Muscle of back (tissue), 13 donors: ENCODE data around the gene SPCS2. TPM values are rescaled to one million over a fixed set of nuclear protein-coding genes. Genes with fewer than 3 reads are reported as not detected.

ENCODE experiments used
- DNase-seq, 3 donors: peaks; one replicate each; pipeline versions ENCODE4 v3.0.0 to v3.0.0-alpha.2; 2013
- long read RNA-seq, 9 donors: transcript quantifications; one replicate each; lab custom pipeline, GENCODE V29; 2026
- polyA plus RNA-seq, 10 donors: library from polyadenylated mRNA; unstranded; fragments of 120-200 nt; gene quantifications; one replicate each; pipeline ENCODE4 v1.2.1, GENCODE V29; 2013; ENCODE audit not compliant: insufficient read length in 10 of 10

The SPCS2 gene
- polyA plus RNA-seq: 100 to 1,000 TPM in 6 of 10 donors, 10 to 100 TPM in 4; 78.6 to 133 (median 105) TPM
- long read RNA-seq, donor 1, transcript SPCS2-201 (5 exons, 2,708 nt): major isoform, 72 of 82 reads
- long read RNA-seq, donor 1, partial matches to known transcripts: 6 of 82 reads
- long read RNA-seq, donor 1, other reads (novel, unspliced or antisense): 0 of 82 reads
- long read RNA-seq, donor 2, transcript SPCS2-201 (5 exons, 2,708 nt): major isoform, 49 of 52 reads
- long read RNA-seq, donor 2, partial matches to known transcripts: 0 of 52 reads
- long read RNA-seq, donor 2, other reads (novel, unspliced or antisense): 0 of 52 reads
- long read RNA-seq, donor 3: 0 reads
- long read RNA-seq, donor 4, transcript SPCS2-201 (5 exons, 2,708 nt): major isoform, 76 of 79 reads
- long read RNA-seq, donor 4, partial matches to known transcripts: 0 of 79 reads
- long read RNA-seq, donor 4, other reads (novel, unspliced or antisense): 0 of 79 reads
- long read RNA-seq, donor 5, transcript SPCS2-201 (5 exons, 2,708 nt): major isoform, 73 of 86 reads
- long read RNA-seq, donor 5, partial matches to known transcripts: 8 of 86 reads
- long read RNA-seq, donor 5, other reads (novel, unspliced or antisense): 0 of 86 reads
- long read RNA-seq, donor 6, transcript SPCS2-201 (5 exons, 2,708 nt): major isoform, 88 of 96 reads
- long read RNA-seq, donor 6, partial matches to known transcripts: 7 of 96 reads
- long read RNA-seq, donor 6, other reads (novel, unspliced or antisense): 0 of 96 reads
- long read RNA-seq, donor 7, transcript SPCS2-201 (5 exons, 2,708 nt): major isoform, 80 of 92 reads
- long read RNA-seq, donor 7, partial matches to known transcripts: 7 of 92 reads
- long read RNA-seq, donor 7, other reads (novel, unspliced or antisense): 0 of 92 reads
- long read RNA-seq, donor 8, transcript SPCS2-201 (5 exons, 2,708 nt): major isoform, 50 of 82 reads
- long read RNA-seq, donor 8, partial matches to known transcripts: 28 of 82 reads
- long read RNA-seq, donor 8, other reads (novel, unspliced or antisense): 0 of 82 reads
- long read RNA-seq, donor 9, transcript SPCS2-201 (5 exons, 2,708 nt): major isoform, 9 of 10 reads
- long read RNA-seq, donor 9, partial matches to known transcripts: 0 of 10 reads
- long read RNA-seq, donor 9, other reads (novel, unspliced or antisense): 0 of 10 reads

GRCh38 chr11:74948898-74949752 is at the start of gene SPCS2, which contains the start of gene XRRA1:
Gene SPCS2 (plus strand): TSS chr11:74949266. CDS start chr11:74949286, 20 bp downstream.
Gene XRRA1 (minus strand): TSS chr11:74949091. CDS start chr11:74940878, 8,213 bp downstream.
- peak; percentile 99 for DNase-seq

- DNase-seq: no peak
Measured at GRCh38 chr11:74902342-74902741, 46.7 kb upstream of the SPCS2 start.

GRCh38 chr11:74905326-74905725 is 43.7 kb upstream of the SPCS2 start:
- no peak for DNase-seq

GRCh38 chr11:74909385-74909784 is 39.7 kb upstream of the SPCS2 start:
- DNase-seq: no peak

DNA sequence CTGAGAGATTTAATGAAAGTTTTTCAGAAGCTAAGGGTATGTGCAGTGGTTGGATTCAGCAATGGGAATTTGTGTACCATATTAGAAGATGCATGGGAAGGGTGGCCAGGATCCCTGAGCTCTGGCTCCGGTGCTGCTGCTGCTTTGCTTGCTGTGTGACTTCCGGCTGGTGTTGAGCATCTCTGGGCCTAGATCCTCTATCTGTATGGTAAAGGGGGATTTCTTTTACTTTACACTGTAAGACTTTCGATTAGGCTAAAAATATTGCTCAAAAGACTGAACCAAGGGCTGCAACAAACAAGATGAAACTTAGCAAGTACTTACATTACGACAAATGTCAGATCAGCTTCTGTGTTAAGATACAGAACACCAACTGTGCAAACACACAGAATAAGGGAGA is 39.3 kb upstream of the SPCS2 start:
- DNase-seq: no peak

GRCh38 chr11:74923125-74923524 is 25.9 kb upstream of the SPCS2 start:
- no peak for DNase-seq

- DNase-seq: no peak
Measured at GRCh38 chr11:74925281-74925680, 23.8 kb upstream of the SPCS2 start.

GRCh38 chr11:74926304-74927030 is 22.6 kb upstream of the SPCS2 start:
- DNase-seq: no peak

DNA sequence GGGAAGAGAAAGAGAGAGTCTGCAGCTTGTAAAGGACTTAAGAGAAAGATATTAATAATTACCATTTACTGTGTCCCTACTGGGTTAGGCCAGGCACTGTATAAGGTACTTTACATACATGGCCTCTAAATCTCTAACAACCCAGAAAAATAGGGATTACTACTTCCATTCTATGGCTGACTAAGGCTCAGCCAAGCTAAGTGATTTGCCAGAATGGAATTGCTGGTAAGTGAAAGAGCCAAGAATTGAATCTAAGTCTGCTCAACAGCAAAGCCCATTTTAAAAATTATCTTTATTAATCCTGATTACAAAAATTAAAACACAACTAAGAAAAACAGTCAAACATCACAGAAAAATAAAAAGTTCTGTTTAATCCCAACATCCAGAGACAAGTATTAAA is 21.6 kb upstream of the SPCS2 start:
- no peak for DNase-seq

DNA sequence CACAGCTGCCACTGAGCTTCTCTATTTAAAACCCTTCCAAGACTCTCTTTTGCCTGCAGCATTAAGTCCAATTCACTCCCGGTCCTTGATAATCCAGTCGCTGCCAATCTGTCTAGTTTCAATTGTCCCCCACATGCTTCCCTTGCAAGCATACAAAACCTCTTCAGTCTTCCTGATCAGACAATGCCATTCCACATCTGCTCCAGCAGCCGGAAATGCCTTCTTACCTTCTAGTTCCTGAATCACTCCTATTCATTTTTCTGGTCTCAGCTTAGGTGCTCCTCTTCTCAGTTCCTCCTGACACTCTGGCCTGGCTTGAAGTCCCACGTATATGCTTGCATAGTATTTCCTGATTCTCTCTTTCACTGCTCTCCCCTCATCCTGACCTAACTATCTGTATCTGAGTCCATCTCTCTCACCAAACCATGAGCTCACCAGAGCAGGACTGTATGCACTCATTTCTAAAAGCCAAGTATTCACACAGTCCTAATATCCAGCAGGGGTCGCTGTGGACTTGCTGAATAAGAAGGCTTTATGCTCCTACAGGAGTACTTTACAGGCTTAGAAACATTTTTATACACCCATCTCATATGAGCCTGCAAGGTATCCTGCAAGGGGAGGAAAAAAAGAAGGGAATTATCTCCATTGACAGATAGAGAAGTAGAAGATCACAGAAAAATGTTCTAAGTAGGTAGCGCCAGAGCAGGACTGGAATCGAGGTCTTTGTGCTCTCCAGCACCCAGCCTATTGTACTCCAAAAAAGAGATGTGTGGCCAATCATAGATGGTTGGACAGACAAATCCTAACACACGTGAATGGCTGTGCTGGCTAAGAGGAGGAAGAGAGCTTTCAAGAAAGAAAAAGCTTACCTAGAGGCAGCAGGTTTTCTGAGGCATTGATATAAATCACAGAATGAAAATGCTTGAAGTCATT is 19.4 kb upstream of the SPCS2 start:
- DNase-seq: peak; percentile 86 to 89 (median 86)

GRCh38 chr11:74932169-74932568 is 16.9 kb upstream of the SPCS2 start:
- no peak for DNase-seq

DNA sequence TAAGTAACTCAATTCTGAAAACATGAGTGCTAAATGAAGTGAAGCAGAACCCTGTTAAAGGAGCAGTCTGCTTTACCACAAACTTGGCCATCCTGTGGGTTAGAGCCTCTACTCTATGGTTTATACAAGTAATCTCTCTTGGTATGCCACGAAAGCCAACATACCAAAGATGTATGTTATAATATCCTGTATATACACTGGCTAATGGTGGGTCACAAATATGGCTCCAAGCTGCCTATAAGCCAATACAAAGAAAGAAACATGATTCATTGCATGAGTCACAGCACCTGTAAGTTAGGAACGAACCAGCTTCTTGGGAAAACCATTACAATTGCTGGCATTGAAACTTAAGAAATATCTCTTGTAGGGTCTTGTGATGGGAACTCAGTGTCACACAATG is 16.3 kb upstream of the SPCS2 start:
- peak in 1 of 3 donors; percentile 47 for DNase-seq

- no peak for DNase-seq
Measured at GRCh38 chr11:74933765-74934164, 15.3 kb upstream of the SPCS2 start.

DNA sequence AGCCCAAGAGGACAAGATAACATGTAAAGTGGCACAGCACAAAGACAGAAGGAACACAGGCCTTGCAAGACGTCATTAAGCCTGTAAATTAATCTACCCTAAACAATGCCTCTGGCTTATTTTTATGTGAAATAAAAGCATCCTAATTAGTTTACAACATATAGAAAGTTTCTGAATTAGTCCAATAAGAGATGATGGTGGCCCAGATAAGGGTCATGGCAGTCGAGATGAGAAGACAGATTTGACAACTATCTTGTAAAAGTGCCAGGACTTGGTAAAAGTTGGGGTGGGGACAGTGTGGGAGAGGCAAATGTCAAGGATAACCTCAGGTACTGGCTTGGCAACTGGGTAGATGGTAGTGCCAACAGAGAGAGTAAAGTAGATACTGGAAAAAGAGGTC is 13.8 kb upstream of the SPCS2 start:
- no peak for DNase-seq

- DNase-seq: no peak
Measured at GRCh38 chr11:74936087-74936486, 13.0 kb upstream of the SPCS2 start.

- DNase-seq: no peak
Measured at GRCh38 chr11:74936976-74937375, 12.1 kb upstream of the SPCS2 start.

DNA sequence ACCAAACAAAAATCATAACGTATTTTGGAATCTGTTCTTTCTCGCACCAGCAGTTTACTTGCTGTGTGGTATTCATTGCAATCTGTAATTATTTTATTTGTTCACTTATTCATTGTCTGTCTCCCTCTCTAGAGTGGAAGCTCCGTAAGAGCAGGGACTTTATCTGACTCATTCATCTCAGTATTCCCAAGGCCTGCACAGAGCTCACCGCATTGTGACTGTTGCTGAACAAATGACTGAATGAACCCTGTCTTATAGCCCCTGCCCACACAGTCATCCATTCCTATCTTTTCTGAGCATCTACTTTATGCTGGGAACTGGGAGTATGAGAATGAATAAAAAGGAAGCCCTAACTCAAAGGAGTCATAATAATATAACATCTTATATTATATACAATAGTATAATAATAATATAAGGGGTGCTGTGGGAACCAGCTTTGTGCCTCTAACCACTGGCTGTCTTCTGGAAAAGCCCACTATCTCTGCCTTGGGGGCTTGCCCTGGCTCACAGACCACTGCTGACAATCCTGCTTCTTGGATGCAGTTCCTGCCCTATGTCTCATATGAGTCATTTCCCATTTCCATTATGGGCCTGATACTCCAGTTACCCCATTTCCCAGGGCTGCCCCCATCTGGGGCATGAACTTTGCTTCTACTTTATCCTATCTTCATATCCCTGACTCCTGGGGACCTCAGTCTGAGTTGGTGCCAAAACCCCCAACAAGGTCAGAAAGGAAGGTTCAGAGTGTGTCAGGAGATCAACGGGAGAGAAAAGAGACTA is 11.2 kb upstream of the SPCS2 start:
- DNase-seq: no peak

DNA sequence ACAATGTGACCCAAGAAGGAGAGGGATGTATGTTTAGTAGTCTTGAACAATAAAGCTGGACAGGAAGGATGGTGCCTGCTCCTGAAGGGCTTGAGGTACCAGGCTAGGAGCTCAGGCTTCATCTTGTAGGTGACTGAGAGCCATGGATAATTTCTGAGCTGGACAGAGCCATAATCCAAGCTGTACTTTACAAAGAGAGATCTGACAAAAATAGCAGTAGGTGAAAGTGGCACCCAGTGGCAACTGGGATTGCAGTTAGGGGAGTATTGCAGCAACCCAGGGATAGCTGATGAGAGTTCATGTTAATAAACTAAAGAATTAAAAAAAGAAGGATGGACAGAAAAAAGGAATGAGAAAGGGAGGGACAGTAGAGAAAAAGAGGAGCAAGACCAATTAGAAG is 7.6 kb upstream of the SPCS2 start:
- DNase-seq: no peak
